OCI-LY7 (cell line): ENCODE results near the gene SPC25.

ENCODE experiments used
- CTCF ChIP-seq: fragments of 200-600 bp; sonication (generic); conservative IDR thresholded peaks from 2 replicates; pipeline ENCODE4 v1.5.1; 2014; ENCODE audit warnings: mild to moderate bottlenecking, antibody characterized with exemption, low read length, moderate library complexity, mixed read lengths
- EZH2phosphoT487 ChIP-seq: fragments of 200-600 bp; sonication (generic); IDR thresholded peaks from 2 replicates; pipeline ENCODE4 v1.6.1; 2018; ENCODE audit warnings: low read depth, borderline replicate concordance, mild to moderate bottlenecking, mixed run types, antibody characterized with exemption, low read length, moderate library complexity, mixed read lengths

DNA sequence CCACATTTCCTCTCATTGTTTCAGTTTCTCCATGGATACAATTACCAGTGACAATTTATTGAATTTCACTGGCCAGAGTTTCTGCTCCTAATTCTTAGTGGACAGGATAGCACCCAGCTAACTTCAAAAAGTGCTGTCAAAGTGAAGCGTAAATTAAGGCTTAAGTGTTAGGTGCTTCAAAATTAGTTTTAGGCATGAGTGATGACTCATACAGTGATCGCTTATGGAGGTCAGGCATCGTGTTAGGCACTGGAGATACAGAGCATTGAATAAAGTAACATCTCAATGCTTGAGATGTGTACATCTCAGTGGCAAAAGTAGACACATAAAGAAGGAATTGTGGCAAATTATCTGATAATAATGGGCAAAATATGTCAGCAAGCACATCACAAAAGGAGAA is 47.0 kb downstream of the SPC25 start:
- TF ChIP-seq CTCF (no peak), EZH2phosphoT487 (no peak)
